ENCODE results near the gene S100A14. TPM values are rescaled to one million over a fixed set of nuclear protein-coding genes. Genes with fewer than 3 reads are reported as not detected.
A peak's percentile ranks its signal among the peaks of the same experiment; 100 is the strongest.
"Not testable (repeated sequence)": the region's sequence is repeated elsewhere in the genome, so short reads cannot be mapped to it uniquely, and the experiment has no call there.

Gene S100A14
- total RNA-seq, 1 donor, result 0.36 TPM

DNA sequence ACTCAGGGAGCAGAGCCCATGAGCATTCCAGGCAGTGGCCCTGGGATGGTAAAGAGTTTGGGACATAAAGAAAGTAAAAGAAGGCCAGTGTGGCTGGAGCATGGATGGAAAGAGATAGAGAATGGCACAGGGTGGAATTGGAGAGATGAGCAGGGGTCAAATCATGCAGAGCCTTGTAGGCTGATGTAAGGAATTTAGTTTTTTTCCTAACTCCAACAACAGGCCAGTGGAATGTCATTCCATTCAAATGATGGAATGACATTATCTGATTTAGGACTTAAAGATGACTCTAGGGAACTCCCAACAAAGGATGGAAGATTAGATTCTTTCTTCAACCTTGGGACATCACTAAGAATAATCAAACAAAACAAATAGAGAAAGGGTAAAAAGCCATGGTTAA, 37.6 kb downstream of the S100A14 start:
- H3K27ac ChIP-seq (ENCODE audit: low read depth, low read length), result no peak overlapping the region
- TF ChIP-seq, protein P1, sequence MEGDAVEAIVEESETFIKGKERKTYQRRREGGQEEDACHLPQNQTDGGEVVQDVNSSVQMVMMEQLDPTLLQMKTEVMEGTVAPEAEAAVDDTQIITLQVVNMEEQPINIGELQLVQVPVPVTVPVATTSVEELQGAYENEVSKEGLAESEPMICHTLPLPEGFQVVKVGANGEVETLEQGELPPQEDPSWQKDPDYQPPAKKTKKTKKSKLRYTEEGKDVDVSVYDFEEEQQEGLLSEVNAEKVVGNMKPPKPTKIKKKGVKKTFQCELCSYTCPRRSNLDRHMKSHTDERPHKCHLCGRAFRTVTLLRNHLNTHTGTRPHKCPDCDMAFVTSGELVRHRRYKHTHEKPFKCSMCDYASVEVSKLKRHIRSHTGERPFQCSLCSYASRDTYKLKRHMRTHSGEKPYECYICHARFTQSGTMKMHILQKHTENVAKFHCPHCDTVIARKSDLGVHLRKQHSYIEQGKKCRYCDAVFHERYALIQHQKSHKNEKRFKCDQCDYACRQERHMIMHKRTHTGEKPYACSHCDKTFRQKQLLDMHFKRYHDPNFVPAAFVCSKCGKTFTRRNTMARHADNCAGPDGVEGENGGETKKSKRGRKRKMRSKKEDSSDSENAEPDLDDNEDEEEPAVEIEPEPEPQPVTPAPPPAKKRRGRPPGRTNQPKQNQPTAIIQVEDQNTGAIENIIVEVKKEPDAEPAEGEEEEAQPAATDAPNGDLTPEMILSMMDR (IDR thresholded peaks at IDR 0.05; ENCODE audit: extremely low read depth, low read depth, low read length), result no peak
- peak; percentile 89 for DNase-seq (ENCODE audit: insufficient read length, low spot score, missing footprints)

DNA sequence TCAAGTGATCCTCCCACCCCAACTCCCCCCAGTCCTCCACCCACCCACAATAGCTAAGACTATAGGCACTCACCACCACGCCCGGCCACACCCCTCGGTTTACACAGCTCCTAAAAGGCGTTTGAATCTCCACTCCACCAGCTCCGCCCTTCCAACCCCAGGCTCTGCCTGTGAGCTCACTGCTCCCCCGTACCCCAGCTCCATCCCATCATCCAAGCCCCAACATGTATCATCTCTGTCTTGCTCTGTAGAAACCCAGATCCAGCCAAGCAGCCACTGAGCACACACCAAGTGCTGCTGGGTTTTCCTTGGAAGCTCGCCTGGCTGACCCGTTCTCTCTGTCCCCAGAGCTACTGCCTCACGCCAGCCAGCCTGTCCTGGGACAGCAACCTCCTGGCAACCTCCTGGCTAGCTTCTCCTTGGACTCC, 38.5 kb downstream of the S100A14 start:
- Histone ChIP-seq H3K4me2 (ENCODE audit: insufficient read depth, low read length) (peak overlapping the region; percentile 6), H4K20me1 (ENCODE audit: insufficient read depth, low read length) (no peaks in the 10 kb centered on the region), H3K27me3 (ENCODE audit: insufficient read depth, low read length) (no peaks in the 10 kb centered on the region), H3K27ac (ENCODE audit: low read depth, low read length) (no peak overlapping the region), H3K79me2 (ENCODE audit: insufficient read depth, low read length) (no peaks in the 10 kb centered on the region), H3K9me3 (ENCODE audit: low read depth, low read length) (no peaks in the 10 kb centered on the region), H3K36me3 (ENCODE audit: insufficient read depth, low read length) (no peaks in the 10 kb centered on the region), H3K4me1 (ENCODE audit: insufficient read depth, low read length) (peaks cover 25% of the 10 kb centered on the region), H3K4me3 (ENCODE audit: insufficient read depth, low read length) (no peak overlapping the region), H2AFZ (ENCODE audit: low read length) (peak overlapping the region; percentile 39)
- TF ChIP-seq, protein P1 (IDR thresholded peaks at IDR 0.05; ENCODE audit: extremely low read depth, low read depth, low read length), result no peak
- DNase-seq (ENCODE audit: insufficient read length, low spot score, missing footprints), result peak; percentile 86

More for the DNA sequence above, 37.6 kb downstream of the S100A14 start:
- H3K4me1 ChIP-seq (ENCODE audit: insufficient read depth, low read length), result peaks cover 16% of the 10 kb centered on the region
- H3K36me3 ChIP-seq (ENCODE audit: insufficient read depth, low read length), result no peaks in the 10 kb centered on the region
- H3K4me2 ChIP-seq (ENCODE audit: insufficient read depth, low read length), result peak overlapping the region; percentile 6
- H3K27me3 ChIP-seq (ENCODE audit: insufficient read depth, low read length), result no peaks in the 10 kb centered on the region
- no peak overlapping the region for H2AFZ ChIP-seq (ENCODE audit: low read length)
- no peak overlapping the region for H3K4me3 ChIP-seq (ENCODE audit: insufficient read depth, low read length)
- H4K20me1 ChIP-seq (ENCODE audit: insufficient read depth, low read length), result no peaks in the 10 kb centered on the region
- no peaks in the 10 kb centered on the region for H3K79me2 ChIP-seq (ENCODE audit: insufficient read depth, low read length)
- no peaks in the 10 kb centered on the region for H3K9me3 ChIP-seq (ENCODE audit: low read depth, low read length)

GRCh38 chr1:153577138-153577537, 39.0 kb downstream of the S100A14 start:
- Histone ChIP-seq H3K27me3 (ENCODE audit: insufficient read depth, low read length) (no peaks in the 10 kb centered on the region), H3K36me3 (ENCODE audit: insufficient read depth, low read length) (no peaks in the 10 kb centered on the region), H3K27ac (ENCODE audit: low read depth, low read length) (no peak overlapping the region), H3K4me2 (ENCODE audit: insufficient read depth, low read length) (no peak overlapping the region), H4K20me1 (ENCODE audit: insufficient read depth, low read length) (no peaks in the 10 kb centered on the region), H3K4me1 (ENCODE audit: insufficient read depth, low read length) (peaks cover 30% of the 10 kb centered on the region), H3K79me2 (ENCODE audit: insufficient read depth, low read length) (no peaks in the 10 kb centered on the region), H3K9me3 (ENCODE audit: low read depth, low read length) (no peaks in the 10 kb centered on the region), H3K4me3 (ENCODE audit: insufficient read depth, low read length) (no peak overlapping the region), H2AFZ (ENCODE audit: low read length) (no peak overlapping the region)
- TF ChIP-seq, protein P1 (IDR thresholded peaks at IDR 0.05; ENCODE audit: extremely low read depth, low read depth, low read length), result no peak
- no peak for DNase-seq (ENCODE audit: insufficient read length, low spot score, missing footprints)

DNA sequence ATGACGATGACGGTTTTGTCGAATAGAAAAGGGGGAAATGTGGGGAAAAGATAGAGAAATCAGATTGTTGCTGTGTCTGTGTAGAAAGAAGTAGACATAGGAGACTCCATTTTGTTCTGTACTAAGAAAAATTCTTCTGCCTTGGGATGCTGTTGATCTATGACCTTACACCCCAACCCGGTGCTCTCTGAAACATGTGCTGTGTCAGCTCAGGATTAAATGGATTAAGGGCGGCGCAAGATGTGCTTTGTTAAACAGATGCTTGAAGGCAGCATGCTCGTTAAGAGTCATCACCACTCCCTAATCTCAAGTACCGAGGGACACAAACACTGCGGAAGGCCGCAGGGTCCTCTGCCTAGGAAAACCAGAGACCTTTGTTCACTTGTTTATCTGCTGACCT, 40.6 kb downstream of the S100A14 start:
- not testable (repeated sequence) for H3K4me3 ChIP-seq (ENCODE audit: insufficient read depth, low read length); H3K36me3 ChIP-seq (ENCODE audit: insufficient read depth, low read length); H3K27me3 ChIP-seq (ENCODE audit: insufficient read depth, low read length); H3K4me2 ChIP-seq (ENCODE audit: insufficient read depth, low read length); H3K79me2 ChIP-seq (ENCODE audit: insufficient read depth, low read length); H2AFZ ChIP-seq (ENCODE audit: low read length); DNase-seq (ENCODE audit: insufficient read length, low spot score, missing footprints); H3K9me3 ChIP-seq (ENCODE audit: low read depth, low read length); H4K20me1 ChIP-seq (ENCODE audit: insufficient read depth, low read length); H3K27ac ChIP-seq (ENCODE audit: low read depth, low read length)
- H3K4me1 ChIP-seq (ENCODE audit: insufficient read depth, low read length), result peaks cover 36% of the 10 kb centered on the region

- H3K27me3 ChIP-seq (ENCODE audit: insufficient read depth, low read length); H3K4me2 ChIP-seq (ENCODE audit: insufficient read depth, low read length); H3K4me3 ChIP-seq (ENCODE audit: insufficient read depth, low read length); H2AFZ ChIP-seq (ENCODE audit: low read length); H3K9me3 ChIP-seq (ENCODE audit: low read depth, low read length); DNase-seq (ENCODE audit: insufficient read length, low spot score, missing footprints); H3K79me2 ChIP-seq (ENCODE audit: insufficient read depth, low read length); H3K27ac ChIP-seq (ENCODE audit: low read depth, low read length); H4K20me1 ChIP-seq (ENCODE audit: insufficient read depth, low read length); H3K36me3 ChIP-seq (ENCODE audit: insufficient read depth, low read length): not testable (repeated sequence)
- H3K4me1 ChIP-seq (ENCODE audit: insufficient read depth, low read length), result peaks cover 36% of the 10 kb centered on the region
These were observed 41.0 kb downstream of the S100A14 start for GRCh38 chr1:153575081-153575491.
